IMR-90 (cell line): ENCODE results near the gene HCFC1. TPM values are rescaled to one million over a fixed set of nuclear protein-coding genes. Genes with fewer than 3 reads are reported as not detected.

Experiments used
- CEBPB ChIP-seq: IDR thresholded peaks from 2 replicates; pipeline ENCODE4 v1.6.1; 2012; ENCODE audit warnings: low read depth, low read length, improper control_type of control experiment
- CHD1 ChIP-seq: IDR thresholded peaks from 2 replicates; pipeline ENCODE4 v1.6.1; 2012; ENCODE audit warnings: low read depth, low read length, improper control_type of control experiment
- polyA plus RNA-seq, 3 experiments: library from polyadenylated mRNA; depleted of rRNA; stranded (reverse); fragments of >200 nt; gene quantifications; 2 replicates each; pipeline ENCODE4 v1.2.3, GENCODE V29; 2012; ENCODE audit warnings: low replicate concordance in 1 of 3
- total RNA-seq: library from RNA; depleted of rRNA; stranded (reverse); fragments of >200 nt; gene quantifications from 2 replicates; pipeline ENCODE4 v1.2.3, GENCODE V29; 2012
- TF ChIP-seq, protein P1 (sequence below): conservative IDR thresholded peaks from 2 replicates; pipeline ENCODE4 v1.5.1; 2012; ENCODE audit warnings: mild to moderate bottlenecking, low read depth, low read length, improper control_type of control experiment

The HCFC1 gene
- total and polyA plus RNA-seq, 2 of the 4 experiments (the other 2 are of a cell fraction) = 3.2 to 17.6 TPM

DNA sequence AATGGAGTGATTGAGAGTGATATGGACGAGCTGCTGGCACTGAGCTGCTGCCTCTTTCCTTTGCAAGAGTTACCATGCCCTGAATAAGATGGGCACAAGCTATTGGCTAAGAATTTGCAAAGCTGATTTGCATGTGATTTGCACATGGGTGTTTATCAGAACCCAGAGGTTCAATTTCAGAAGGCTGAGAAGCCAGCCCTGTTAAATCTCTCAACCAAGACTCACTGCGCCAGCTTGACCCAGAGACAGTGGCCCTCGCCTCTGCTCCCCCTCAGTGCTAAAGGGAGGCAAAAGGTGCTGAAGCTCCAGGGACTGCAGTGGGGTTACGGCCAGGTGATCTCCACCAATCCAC is 46.3 kb downstream of the HCFC1 start (continued):
- TF ChIP-seq, protein P1, sequence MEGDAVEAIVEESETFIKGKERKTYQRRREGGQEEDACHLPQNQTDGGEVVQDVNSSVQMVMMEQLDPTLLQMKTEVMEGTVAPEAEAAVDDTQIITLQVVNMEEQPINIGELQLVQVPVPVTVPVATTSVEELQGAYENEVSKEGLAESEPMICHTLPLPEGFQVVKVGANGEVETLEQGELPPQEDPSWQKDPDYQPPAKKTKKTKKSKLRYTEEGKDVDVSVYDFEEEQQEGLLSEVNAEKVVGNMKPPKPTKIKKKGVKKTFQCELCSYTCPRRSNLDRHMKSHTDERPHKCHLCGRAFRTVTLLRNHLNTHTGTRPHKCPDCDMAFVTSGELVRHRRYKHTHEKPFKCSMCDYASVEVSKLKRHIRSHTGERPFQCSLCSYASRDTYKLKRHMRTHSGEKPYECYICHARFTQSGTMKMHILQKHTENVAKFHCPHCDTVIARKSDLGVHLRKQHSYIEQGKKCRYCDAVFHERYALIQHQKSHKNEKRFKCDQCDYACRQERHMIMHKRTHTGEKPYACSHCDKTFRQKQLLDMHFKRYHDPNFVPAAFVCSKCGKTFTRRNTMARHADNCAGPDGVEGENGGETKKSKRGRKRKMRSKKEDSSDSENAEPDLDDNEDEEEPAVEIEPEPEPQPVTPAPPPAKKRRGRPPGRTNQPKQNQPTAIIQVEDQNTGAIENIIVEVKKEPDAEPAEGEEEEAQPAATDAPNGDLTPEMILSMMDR = no peak
- no peak for TF ChIP-seq CEBPB
- no peak for TF ChIP-seq CHD1
